DMS153 (cell line): ENCODE data around the gene BEND6.

Source experiments
- DNase-seq: peaks from one replicate; lab custom pipeline; 2025; lab: John Stamatoyannopoulos, UW

Gene BEND6

GRCh38 chr6:56940977-56941376 lies 13.9 kb upstream of the BEND6 start:
- no peak for DNase-seq

- DNase-seq = no peak
Measured at GRCh38 chr6:56944661-56945060, 10.2 kb upstream of the BEND6 start.

DNA sequence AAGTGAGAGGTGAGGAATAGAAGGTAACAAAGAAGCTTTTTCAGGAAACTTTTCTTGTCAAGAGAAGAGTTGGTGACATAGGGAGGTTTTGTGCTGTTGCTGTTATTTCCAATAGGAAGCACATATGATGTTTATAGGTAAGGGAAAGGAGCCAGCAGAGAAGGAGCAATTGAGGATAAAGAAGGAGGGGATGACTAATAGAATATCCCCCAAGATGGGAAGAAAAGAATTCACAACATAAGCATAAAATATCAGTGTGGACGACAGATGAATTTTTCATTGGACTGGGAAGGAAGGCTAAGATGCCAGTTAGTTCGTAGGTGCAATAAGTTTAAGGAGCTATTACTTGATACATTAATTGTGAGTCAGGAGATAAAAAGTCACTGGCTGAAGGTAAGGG lies 8.5 kb upstream of the BEND6 start:
- DNase-seq = no peak

DNA sequence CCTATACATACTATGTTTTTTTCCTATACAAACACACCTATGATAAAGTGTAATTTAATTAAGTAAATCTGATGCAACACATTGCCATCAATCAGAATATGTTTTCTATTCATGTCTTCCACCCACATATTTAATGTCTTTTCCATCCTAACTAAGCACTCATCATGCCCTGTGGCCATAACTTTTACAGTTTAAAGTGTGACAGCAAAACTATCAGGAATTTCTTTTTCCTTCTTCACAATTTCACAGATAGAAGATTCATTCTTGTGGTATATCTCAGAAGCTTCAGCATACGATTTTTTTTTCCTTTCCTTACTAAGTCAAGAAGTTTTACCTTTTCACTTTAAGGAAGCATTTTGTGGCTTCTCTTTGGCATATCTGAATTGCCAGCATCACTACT lies 7.0 kb upstream of the BEND6 start:
- DNase-seq = no peak

GRCh38 chr6:56949265-56949664 lies 5.6 kb upstream of the BEND6 start:
- DNase-seq = no peak

- DNase-seq = no peak
Measured at GRCh38 chr6:56949925-56950495, 4.9 kb upstream of the BEND6 start.

- DNase-seq = no peak
Measured at GRCh38 chr6:56951049-56951831, 3.7 kb upstream of the BEND6 start.

DNA sequence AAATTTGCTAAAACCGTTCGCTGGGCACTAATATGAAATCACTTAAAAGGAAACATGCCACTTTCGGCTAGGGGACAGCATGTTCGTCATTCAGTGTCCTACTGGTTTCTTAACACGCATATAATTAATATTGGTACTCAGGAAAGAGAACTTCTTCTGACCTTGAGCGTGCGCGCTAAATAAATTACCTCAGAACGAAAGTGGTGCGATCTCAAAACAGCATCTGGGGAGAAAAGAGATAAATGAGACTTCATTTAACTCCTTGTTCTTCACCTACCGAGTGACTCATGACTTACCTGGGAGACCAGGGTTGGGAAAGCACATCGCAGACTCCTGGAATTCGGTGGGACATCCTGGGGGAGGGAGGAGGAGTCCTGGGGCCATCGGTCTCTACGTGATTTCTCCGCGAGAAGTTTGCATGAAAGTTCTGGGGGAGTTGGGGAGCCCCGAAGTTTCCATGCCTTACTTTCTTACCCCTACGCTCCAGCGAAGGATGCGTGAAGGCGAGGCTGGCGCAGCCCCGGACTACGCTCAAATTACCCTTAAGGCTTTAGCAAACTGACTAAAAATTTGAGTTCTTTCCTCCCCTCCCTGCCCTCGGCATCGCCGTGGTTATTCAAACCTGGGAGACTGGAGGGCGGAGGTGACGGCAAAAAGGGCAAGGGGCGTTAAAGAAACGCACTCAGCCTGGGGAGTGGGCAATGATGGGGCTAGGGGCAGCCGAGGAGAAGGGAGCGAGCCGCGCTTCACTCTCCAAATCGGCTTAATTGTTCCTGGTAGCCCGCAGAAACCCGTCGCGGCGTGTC lies 1.1 kb upstream of the BEND6 start:
- no peak for DNase-seq

DNA sequence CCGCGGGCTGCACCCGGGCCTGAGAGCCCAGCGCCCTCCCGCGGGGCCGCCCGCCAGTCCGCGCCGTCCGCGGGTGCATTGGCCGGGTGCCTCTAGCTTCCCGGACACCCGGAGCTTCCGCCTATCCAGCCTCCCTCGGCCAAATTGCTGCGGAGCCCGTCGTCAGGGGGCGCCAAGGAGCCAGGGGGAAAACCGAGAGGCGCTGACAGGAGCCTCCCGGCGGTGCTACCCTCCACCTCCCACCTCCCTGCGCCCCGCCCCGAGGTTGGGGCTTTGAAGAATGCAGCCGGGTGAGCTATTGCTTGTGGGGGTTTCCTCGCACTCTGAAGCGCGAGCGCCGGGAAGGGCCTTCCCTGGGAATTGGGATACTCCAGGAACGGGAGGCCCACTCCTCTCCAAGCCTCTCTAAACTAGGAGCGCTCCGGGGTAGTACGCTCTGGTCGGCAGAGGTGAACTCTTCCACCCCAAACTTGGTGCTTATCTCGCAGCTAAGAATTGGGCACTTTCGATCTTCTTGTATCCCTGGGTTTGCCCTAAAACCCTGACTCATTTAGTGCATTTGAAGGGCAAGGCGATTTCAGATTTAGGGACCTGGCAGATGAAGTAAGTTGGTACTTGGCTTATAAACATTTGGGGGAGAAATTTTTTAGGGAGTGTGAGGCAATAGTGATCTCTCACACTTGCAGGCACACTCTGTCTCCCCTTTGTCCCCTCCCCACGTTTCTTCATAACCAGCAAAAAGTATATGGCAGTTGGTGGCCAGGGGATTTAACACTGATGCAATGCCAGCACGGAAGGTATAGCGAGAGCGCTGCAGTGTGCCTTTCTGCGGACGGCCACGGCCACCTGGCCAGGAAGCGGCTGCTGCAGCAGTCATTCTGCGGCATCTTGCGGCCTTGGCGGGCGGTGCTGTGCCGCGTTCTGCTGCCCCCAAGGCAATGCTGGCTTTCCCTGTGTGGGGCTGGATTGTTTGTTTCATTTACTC lies 556 bp downstream of the BEND6 start:
- DNase-seq = peak; percentile 76

DNA sequence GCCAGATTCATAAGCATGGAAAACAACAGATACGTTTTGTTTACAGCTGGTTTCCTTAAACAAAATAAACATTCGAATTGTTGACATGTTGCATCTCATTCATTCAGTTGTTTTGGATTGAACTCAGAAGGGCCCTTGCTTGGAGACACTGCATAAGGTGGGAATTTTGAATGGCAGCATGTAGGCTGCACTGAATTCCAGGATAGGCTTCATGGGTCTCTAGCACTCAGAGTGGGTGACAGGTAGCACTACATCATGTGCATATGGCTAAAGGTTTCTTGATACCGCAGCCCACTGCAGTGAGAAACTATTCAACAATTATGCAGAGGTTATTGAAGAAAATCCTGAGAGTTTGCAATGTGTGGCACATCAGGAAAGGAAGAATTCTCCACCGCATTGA lies 1.6 kb downstream of the BEND6 start:
- DNase-seq = no peak

DNA sequence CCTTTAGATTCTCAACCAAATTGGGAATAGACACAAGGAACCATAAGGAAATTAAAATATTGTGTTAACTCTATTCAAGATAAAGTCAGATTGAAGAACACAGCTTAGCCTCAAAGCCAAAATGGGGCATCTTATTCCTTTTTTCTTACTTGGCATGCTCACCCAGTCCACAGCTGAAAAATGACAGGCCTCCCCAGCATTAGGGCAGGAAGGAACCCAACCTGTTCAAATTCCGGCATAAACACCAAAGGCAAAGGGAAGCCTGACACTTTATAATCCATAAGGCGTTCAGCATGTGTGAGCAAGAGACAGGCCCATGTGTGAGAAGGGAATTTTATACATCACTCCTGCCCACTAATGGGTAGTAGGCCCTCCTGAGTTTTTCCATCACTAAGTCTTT lies 2.9 kb downstream of the BEND6 start:
- no peak for DNase-seq

DNA sequence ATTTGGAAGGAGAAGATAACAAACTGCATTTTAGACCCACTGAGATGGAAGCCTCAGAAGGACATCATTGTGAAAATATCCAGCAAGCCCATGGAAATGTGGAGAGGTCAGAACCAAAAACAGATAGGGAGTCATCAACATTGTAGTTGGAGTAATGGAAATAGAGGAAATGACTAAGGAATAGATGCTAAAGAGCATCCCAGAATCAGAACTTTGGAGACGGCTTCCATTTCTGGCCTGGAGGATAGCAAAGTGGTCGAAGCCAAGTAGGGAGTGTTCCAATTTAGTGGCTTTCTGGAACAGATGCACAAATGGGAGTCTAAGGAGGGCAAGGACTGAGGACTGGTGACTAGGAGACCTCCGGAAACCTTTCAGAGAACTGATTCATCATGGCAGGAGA lies 3.6 kb downstream of the BEND6 start:
- DNase-seq = no peak

- DNase-seq = no peak
Measured at GRCh38 chr6:56959094-56959493, 4.2 kb downstream of the BEND6 start.

DNA sequence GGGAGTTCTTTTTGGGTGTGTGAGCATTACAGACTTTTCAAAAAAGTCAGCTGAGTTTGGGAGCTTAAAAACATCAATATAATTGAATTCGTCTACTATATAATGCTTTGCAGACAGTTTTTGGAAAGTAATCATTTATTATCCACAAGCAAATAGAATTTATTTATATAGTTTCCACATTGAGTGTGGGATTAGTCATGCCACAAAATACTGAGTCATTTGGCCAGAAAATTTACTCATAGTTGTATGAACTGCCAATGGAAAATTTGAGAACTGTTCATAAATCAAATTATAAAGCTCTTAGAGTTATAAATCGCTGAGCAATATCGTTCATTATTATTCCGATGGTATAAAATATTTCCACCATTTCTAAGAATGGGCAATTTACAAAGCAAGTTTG lies 5.0 kb downstream of the BEND6 start:
- no peak for DNase-seq

GRCh38 chr6:56961151-56961550 lies 6.2 kb downstream of the BEND6 start:
- no peak for DNase-seq

DNA sequence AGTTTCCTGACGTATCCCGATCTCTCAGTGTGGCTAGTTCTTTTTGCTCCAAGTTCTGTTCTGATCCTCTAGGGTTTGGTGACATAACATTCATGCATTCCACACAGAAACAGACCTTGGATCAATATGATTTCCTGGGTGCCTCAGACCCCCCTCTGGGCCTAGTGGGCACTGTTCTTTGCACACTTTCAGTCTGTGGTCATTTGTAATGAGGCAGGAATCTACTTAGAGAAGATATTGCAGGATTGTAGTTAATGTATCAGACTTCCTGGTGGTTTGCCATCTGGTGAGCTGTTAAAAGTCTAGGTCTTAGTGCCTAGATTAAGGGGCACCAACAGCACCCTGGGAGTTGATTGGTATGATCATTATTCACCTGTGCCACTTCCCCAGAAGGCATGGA lies 7.5 kb downstream of the BEND6 start:
- DNase-seq = no peak

DNA sequence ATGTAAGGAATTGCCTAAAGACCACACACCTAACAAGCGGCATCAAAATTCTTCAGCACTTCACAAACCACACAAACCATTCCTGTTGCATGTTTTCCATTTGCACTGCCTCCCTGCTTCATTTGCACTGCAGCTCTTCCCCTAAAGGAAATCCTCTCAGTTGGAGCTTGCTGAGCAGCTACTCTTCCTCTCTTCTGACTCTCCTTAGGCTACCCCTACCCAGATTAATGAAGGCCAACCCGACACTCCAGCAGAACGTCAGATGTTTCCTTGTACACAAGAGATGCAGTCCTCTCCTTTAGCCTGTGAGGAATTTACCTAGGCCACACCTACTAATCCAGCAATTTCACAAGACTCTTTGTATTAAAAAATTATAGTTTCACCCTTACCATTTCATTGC lies 8.1 kb downstream of the BEND6 start:
- DNase-seq = no peak

DNA sequence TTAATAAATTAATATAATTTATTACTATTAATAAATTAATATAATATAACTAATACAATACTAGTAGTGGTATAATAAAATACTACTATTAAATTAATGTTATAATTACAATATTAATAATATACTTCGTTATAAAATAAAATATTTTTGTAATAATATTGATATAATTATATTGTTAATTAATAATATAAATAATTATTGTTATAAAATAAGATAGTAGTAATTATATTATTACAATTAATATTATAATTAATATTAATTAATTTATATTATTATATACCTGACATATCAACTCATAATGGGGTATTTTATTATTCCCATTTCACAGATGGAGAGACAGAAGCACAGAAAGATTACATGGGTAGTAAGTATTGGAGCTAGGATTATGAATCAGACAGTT lies 8.9 kb downstream of the BEND6 start:
- no peak for DNase-seq

GRCh38 chr6:56965126-56965525 lies 10.2 kb downstream of the BEND6 start:
- DNase-seq = no peak

GRCh38 chr6:56970849-56971248 lies 15.9 kb downstream of the BEND6 start:
- DNase-seq = no peak

DNA sequence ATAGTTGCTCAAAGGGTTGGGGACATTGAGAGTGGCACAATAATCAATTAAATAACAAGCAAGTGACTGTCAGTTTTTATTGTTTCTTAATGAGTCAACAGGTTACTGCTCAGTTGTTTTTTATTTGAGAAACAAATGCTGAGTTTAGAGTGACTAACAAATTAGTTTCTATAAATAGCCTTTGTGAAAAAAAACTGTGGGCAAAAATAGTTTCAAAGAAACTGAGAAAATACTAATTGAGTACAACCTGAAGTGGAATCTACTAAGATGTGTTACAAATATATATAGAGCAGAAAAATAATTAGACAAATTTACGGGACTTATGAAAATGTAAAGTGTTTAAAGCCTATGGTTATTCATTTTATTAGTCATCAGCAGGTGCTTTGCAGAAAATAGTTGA lies 22.3 kb downstream of the BEND6 start:
- DNase-seq = no peak

DNA sequence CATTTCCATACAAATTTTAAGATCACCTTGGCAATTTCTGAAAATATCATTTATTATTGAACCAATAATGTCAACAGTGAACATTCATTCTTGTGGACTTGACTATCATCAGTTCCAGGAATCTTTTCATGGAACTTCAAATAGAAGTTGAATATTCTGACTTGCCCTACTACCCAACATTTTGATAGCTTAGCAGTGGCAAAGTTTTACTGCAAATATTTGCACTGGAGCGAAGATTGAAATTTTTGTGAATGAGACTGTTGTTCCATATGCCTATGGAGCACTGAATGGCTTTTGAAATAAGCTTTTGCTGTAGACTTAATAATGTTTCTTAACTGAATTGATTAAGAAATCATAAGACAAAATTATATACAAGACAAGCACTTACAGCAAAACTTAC lies 23.6 kb downstream of the BEND6 start:
- no peak for DNase-seq
